ENCODE data around the gene OXNAD1. TPM values are rescaled to one million over a fixed set of nuclear protein-coding genes. Genes with fewer than 3 reads are reported as not detected.

Gene OXNAD1
- total RNA-seq, 1 donor from 2014 or later: 18.8 TPM

DNA sequence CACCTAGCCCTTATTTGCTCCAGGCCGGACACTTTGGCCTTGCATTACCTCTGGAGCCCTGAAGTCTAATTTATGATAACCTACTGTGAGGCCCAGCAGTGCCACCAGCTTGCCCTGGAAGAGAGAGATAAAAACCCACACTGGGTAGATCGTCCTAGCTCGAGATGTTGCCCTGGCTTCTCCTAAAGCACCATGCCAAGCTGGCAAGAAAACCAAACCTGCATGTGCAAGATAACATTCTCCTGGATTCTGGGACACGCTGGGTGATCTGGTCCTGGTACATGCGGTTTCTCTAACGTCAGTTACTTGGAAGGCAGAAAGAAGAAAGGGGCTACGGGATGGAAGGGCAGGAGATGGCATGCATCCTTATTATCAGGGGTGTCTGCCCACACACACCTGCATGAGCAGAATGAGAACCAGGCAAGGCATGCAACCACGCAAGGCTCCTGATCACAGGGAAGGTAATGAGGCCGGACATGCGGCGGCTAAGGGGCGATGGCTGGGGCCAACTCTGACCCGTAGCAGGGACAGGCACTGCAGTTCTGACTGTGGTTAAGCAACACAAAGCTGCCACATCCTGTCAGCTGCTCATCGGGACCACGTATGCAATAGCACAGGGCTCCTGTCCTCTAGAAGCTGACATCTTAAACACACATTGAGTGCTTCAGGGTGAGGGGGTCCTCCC, 73.0 kb downstream of the OXNAD1 start:
- Histone ChIP-seq H3K36me3 (ENCODE audit: control insufficient read depth, insufficient read depth, low read length) (no peaks in the 10 kb centered on the region), H3K27me3 (ENCODE audit: control insufficient read depth, insufficient read depth, low read length) (no peaks in the 10 kb centered on the region), H3K4me3 (ENCODE audit: low read depth, low read length) (no peak overlapping the region)
- TF ChIP-seq, protein P1, sequence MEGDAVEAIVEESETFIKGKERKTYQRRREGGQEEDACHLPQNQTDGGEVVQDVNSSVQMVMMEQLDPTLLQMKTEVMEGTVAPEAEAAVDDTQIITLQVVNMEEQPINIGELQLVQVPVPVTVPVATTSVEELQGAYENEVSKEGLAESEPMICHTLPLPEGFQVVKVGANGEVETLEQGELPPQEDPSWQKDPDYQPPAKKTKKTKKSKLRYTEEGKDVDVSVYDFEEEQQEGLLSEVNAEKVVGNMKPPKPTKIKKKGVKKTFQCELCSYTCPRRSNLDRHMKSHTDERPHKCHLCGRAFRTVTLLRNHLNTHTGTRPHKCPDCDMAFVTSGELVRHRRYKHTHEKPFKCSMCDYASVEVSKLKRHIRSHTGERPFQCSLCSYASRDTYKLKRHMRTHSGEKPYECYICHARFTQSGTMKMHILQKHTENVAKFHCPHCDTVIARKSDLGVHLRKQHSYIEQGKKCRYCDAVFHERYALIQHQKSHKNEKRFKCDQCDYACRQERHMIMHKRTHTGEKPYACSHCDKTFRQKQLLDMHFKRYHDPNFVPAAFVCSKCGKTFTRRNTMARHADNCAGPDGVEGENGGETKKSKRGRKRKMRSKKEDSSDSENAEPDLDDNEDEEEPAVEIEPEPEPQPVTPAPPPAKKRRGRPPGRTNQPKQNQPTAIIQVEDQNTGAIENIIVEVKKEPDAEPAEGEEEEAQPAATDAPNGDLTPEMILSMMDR (IDR thresholded peaks at IDR 0.05; ENCODE audit: insufficient read depth, low read length, poor library complexity, severe bottlenecking): no peak
- DNase-seq (ENCODE audit: low read depth): no peak

DNA sequence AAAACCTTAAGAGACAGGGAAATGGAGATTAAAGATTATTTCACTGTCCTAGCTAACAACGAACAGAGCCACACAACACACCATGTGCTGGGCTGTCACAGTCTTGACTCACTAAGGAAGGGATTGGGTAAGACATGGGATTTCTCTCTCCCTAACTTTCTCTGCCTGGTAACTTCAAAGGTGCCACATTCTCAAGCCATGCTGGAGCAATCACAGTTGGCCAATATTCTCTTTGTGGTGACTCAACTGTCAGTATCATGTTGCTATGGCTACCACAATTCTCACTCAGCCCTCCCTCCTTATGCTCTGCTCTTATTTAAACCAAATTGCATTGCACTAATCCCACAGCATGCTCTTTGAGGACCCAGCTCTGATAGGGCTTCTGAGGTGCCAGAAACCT, 74.0 kb downstream of the OXNAD1 start:
- DNase-seq (ENCODE audit: low read depth): peak; percentile 79
- H3K4me3 ChIP-seq (ENCODE audit: low read depth, low read length): no peak overlapping the region
- no peaks in the 10 kb centered on the region for H3K27me3 ChIP-seq (ENCODE audit: control insufficient read depth, insufficient read depth, low read length)
- TF ChIP-seq, protein P1 (IDR thresholded peaks at IDR 0.05; ENCODE audit: insufficient read depth, low read length, poor library complexity, severe bottlenecking): no peak
- no peaks in the 10 kb centered on the region for H3K36me3 ChIP-seq (ENCODE audit: control insufficient read depth, insufficient read depth, low read length)

DNA sequence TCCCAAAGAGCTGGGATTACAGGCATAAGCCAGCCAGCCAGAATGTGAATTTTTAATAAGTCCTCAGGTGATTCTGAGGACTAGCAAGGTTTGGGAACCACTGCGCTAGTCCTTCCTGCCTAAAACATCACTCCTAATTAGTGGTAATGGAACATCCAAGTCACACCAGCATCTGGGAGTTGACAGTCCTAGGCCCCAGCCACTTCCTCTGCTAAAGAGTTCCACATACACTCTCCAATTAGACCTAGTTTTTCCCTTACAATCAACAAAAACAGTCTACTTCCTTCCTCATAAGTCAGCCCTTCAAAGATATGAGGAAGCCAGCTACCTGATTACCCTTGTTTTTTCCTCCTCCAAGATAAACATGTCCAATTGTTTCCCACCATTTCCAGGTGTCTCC, 78.1 kb downstream of the OXNAD1 start:
- H3K4me3 ChIP-seq (ENCODE audit: low read depth, low read length): no peak overlapping the region
- TF ChIP-seq, protein P1 (IDR thresholded peaks at IDR 0.05; ENCODE audit: insufficient read depth, low read length, poor library complexity, severe bottlenecking): no peak
- DNase-seq (ENCODE audit: low read depth): no peak
- no peaks in the 10 kb centered on the region for H3K36me3 ChIP-seq (ENCODE audit: control insufficient read depth, insufficient read depth, low read length)
- H3K27me3 ChIP-seq (ENCODE audit: control insufficient read depth, insufficient read depth, low read length): no peaks in the 10 kb centered on the region

DNA sequence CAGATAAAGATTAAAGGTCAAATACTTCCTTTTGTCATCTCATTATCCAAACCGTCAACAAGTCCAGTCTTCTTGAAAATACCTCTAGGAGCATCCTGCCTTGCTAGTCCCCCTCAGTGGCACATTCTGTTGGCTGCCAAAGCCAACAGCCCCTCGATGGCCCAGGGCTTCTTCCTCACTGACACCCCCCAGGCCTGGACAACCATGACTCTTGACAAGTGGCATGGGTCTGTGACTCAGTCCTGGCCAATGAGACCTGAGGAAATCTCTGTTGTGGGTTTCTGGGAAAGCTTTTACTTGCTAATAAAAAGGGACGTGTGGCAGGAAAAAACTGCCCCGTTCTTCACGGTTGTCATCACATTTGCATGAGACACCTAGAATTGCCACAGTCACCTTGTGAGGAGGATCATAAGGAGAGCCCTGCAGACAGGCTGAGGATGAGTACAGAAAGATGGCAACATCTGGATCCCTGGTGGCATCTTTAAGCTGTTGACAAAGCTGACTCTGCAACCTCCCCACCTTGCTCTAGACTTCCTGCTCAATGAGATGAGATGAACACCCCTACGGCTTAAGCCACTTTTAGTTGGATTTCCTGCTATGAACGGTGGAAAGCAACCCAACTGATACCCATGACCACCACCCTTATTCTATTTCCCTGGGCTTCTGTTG, 81.5 kb downstream of the OXNAD1 start:
- TF ChIP-seq, protein P1 (IDR thresholded peaks at IDR 0.05; ENCODE audit: insufficient read depth, low read length, poor library complexity, severe bottlenecking): no peak
- Histone ChIP-seq H3K4me3 (ENCODE audit: low read depth, low read length) (no peak overlapping the region), H3K36me3 (ENCODE audit: control insufficient read depth, insufficient read depth, low read length) (no peaks in the 10 kb centered on the region), H3K27me3 (ENCODE audit: control insufficient read depth, insufficient read depth, low read length) (no peaks in the 10 kb centered on the region)
- DNase-seq (ENCODE audit: low read depth): no peak

DNA sequence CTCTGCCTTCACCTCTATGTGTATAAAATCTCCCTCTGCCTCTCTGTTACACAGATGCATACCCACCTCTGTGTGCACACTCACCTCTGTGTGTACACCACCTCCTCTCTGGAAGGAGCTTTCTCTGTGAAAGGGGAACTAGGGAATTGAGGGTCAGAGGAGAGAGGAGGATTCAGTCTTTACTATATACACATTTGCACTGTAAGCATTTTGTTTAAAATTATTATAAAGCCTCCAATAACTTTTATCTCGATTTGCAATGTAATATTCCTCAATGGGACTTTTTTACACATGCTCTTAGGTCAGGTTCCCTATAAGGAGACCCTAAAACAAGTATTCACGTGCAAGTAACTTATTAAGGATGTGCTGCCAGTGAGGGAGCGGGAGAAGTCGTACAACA, 82.5 kb downstream of the OXNAD1 start:
- Histone ChIP-seq H3K36me3 (ENCODE audit: control insufficient read depth, insufficient read depth, low read length) (no peaks in the 10 kb centered on the region), H3K4me3 (ENCODE audit: low read depth, low read length) (no peak overlapping the region), H3K27me3 (ENCODE audit: control insufficient read depth, insufficient read depth, low read length) (no peaks in the 10 kb centered on the region)
- TF ChIP-seq, protein P1 (IDR thresholded peaks at IDR 0.05; ENCODE audit: insufficient read depth, low read length, poor library complexity, severe bottlenecking): no peak
- DNase-seq (ENCODE audit: low read depth): no peak

All from kidney epithelial cell (primary cell).